Activated CD4-positive, alpha-beta T cell treated with anti-CD3 and anti-CD28 coated beads, Interleukin-2, amount 10 ng/mL, durations not matched to agents 7 days and 5 days (primary cell): ENCODE data around the gene CCDC181. TPM values are rescaled to one million over a fixed set of nuclear protein-coding genes. Genes with fewer than 3 reads are reported as not detected.
"Not testable (repeated sequence)": the region's sequence is repeated elsewhere in the genome, so short reads cannot be mapped to it uniquely, and the experiment has no call there.

ENCODE experiments used
- CTCF ChIA-PET: fragments of 350-600 bp; sonication (Branson Sonifier 250); formaldehyde crosslinking; loops from one replicate; lab custom pipeline; 2021; ENCODE audit warnings: antibody characterized with exemption; lab: Charles Lee
- POLR2A ChIA-PET: fragments of 350-600 bp; sonication (Branson Sonifier 250); formaldehyde crosslinking; loops from one replicate; lab custom pipeline; 2021; ENCODE audit warnings: antibody characterized with exemption; lab: Charles Lee
- DNase-seq: peaks from one replicate; pipeline ENCODE4 v3.0.0-alpha.2; 2020
- H3K27ac Mint-ChIP-seq: one replicate; pipeline ENCODE4 v1.8.0; 2021; ENCODE audit warnings: mild to moderate bottlenecking, moderate library complexity, mixed read lengths
- H3K27me3 Mint-ChIP-seq: one replicate; pipeline ENCODE4 v1.8.0; 2021; ENCODE audit warnings: mixed read lengths
- H3K36me3 Mint-ChIP-seq: one replicate; pipeline ENCODE4 v1.8.0; 2021; ENCODE audit warnings: low read depth, mixed read lengths
- H3K4me1 Mint-ChIP-seq: one replicate; pipeline ENCODE4 v1.8.0; 2021; ENCODE audit warnings: mixed read lengths
- H3K4me3 Mint-ChIP-seq: one replicate; pipeline ENCODE4 v1.8.0; 2021; ENCODE audit warnings: mild to moderate bottlenecking, moderate library complexity, mixed read lengths
- H3K9me3 Mint-ChIP-seq: one replicate; pipeline ENCODE4 v1.8.0; 2021; ENCODE audit warnings: mixed read lengths
- total RNA-seq, 2 experiments: library from RNA; stranded (reverse); gene quantifications; one replicate each; pipeline ENCODE4 v1.2.3, GENCODE V29; 2021

CCDC181 gene
- total RNA-seq, 2 experiments from 2014 or later = not detected

GRCh38 chr1:169456029-169456428 is 28.8 kb upstream of the CCDC181 start:
- H3K36me3 Mint-ChIP-seq = peaks cover 15% of the 10 kb centered on the region
- ChIA-PET POLR2A (no interaction called here), CTCF (interaction anchor here (0.7 kb wide), 1 partner anchor 13 kb away, joined by 4 read pairs; no protein-coding TSS in a partner anchor)
- no peak overlapping the region for H3K27ac Mint-ChIP-seq
- no peak overlapping the region for H3K4me3 Mint-ChIP-seq
- no peak for DNase-seq
- H3K9me3 Mint-ChIP-seq = peaks cover 7% of the 10 kb centered on the region
- H3K27me3 Mint-ChIP-seq = peaks cover 12% of the 10 kb centered on the region
- H3K4me1 Mint-ChIP-seq = peaks cover 20% of the 10 kb centered on the region

- peaks cover 7% of the 10 kb centered on the region for H3K9me3 Mint-ChIP-seq
- peaks cover 13% of the 10 kb centered on the region for H3K27me3 Mint-ChIP-seq
- peaks cover 9% of the 10 kb centered on the region for H3K36me3 Mint-ChIP-seq
- CTCF ChIA-PET = no interaction called here
- peaks cover 4% of the 10 kb centered on the region for H3K4me1 Mint-ChIP-seq
- no peak for DNase-seq
- H3K4me3 Mint-ChIP-seq = no peak overlapping the region
- POLR2A ChIA-PET = no interaction called here
- H3K27ac Mint-ChIP-seq = no peak overlapping the region
Observed at GRCh38 chr1:169452921-169453320, 25.6 kb upstream of the CCDC181 start.

- ChIA-PET CTCF (no interaction called here), POLR2A (no interaction called here)
- H3K9me3 Mint-ChIP-seq = no peaks in the 10 kb centered on the region
- no peaks in the 10 kb centered on the region for H3K36me3 Mint-ChIP-seq
- no peak for DNase-seq
- peaks cover 4% of the 10 kb centered on the region for H3K4me1 Mint-ChIP-seq
- no peak overlapping the region for H3K27ac Mint-ChIP-seq
- no peak overlapping the region for H3K4me3 Mint-ChIP-seq
- peaks cover 13% of the 10 kb centered on the region for H3K27me3 Mint-ChIP-seq
Observed at GRCh38 chr1:169451218-169451824, 24.0 kb upstream of the CCDC181 start.

- no peaks in the 10 kb centered on the region for H3K4me1 Mint-ChIP-seq
- H3K9me3 Mint-ChIP-seq = no peaks in the 10 kb centered on the region
- CTCF ChIA-PET = no interaction called here
- no peak overlapping the region for H3K27ac Mint-ChIP-seq
- no peak overlapping the region for H3K4me3 Mint-ChIP-seq
- no peak for DNase-seq
- H3K27me3 Mint-ChIP-seq = peaks cover 39% of the 10 kb centered on the region
- H3K36me3 Mint-ChIP-seq = no peaks in the 10 kb centered on the region
- POLR2A ChIA-PET = no interaction called here
Observed at GRCh38 chr1:169443923-169444322, 16.6 kb upstream of the CCDC181 start.

GRCh38 chr1:169426174-169426705 is 1.0 kb downstream of the CCDC181 start:
- no peak for DNase-seq
- H3K4me1 Mint-ChIP-seq = peaks cover 10% of the 10 kb centered on the region
- no peak overlapping the region for H3K4me3 Mint-ChIP-seq
- CTCF ChIA-PET = interaction anchor here (1.9 kb wide), 1 partner anchor 31 kb away, joined by 6 read pairs; no protein-coding TSS in a partner anchor
- peaks cover 74% of the 10 kb centered on the region for H3K27me3 Mint-ChIP-seq
- peaks cover 10% of the 10 kb centered on the region for H3K9me3 Mint-ChIP-seq
- no peak overlapping the region for H3K27ac Mint-ChIP-seq
- H3K36me3 Mint-ChIP-seq = no peaks in the 10 kb centered on the region
- POLR2A ChIA-PET = no interaction called here

- H3K27ac Mint-ChIP-seq = no peak overlapping the region
- no peak for DNase-seq
- ChIA-PET POLR2A (interaction anchor here (0.6 kb wide), 1 partner anchor 53 kb away, joined by 3 read pairs; the partner anchor contains the start of gene BLZF1), CTCF (no interaction called here)
- H3K9me3 Mint-ChIP-seq = no peaks in the 10 kb centered on the region
- peaks cover 41% of the 10 kb centered on the region for H3K27me3 Mint-ChIP-seq
- no peaks in the 10 kb centered on the region for H3K4me1 Mint-ChIP-seq
- no peak overlapping the region for H3K4me3 Mint-ChIP-seq
- H3K36me3 Mint-ChIP-seq = no peaks in the 10 kb centered on the region
Observed at GRCh38 chr1:169421309-169421708, 6.0 kb downstream of the CCDC181 start.

GRCh38 chr1:169414952-169415351 is 12.3 kb downstream of the CCDC181 start:
- Mint-ChIP-seq H3K4me1 (no peaks in the 10 kb centered on the region), H3K27me3 (peaks cover 10% of the 10 kb centered on the region), H3K36me3 (no peaks in the 10 kb centered on the region), H3K4me3 (no peak overlapping the region), H3K27ac (no peak overlapping the region), H3K9me3 (peaks cover 1% of the 10 kb centered on the region)
- CTCF ChIA-PET = no interaction called here
- no peak for DNase-seq
- POLR2A ChIA-PET = no interaction called here

GRCh38 chr1:169408340-169408739 is 18.9 kb downstream of the CCDC181 start:
- peaks cover 12% of the 10 kb centered on the region for H3K9me3 Mint-ChIP-seq

GRCh38 chr1:169402578-169402977 is 24.7 kb downstream of the CCDC181 start:
- CTCF ChIA-PET, POLR2A ChIA-PET, H3K27ac Mint-ChIP-seq, H3K4me1 Mint-ChIP-seq, DNase-seq, H3K27me3 Mint-ChIP-seq, H3K4me3 Mint-ChIP-seq: not testable (repeated sequence)
- H3K36me3 Mint-ChIP-seq = peaks cover 16% of the 10 kb centered on the region
- peaks cover 28% of the 10 kb centered on the region for H3K9me3 Mint-ChIP-seq

More at GRCh38 chr1:169408340-169408739, 18.9 kb downstream of the CCDC181 start:
- H3K27ac Mint-ChIP-seq, POLR2A ChIA-PET, H3K4me1 Mint-ChIP-seq, H3K4me3 Mint-ChIP-seq, DNase-seq, H3K36me3 Mint-ChIP-seq: not testable (repeated sequence)
- CTCF ChIA-PET = interaction anchor here (0.6 to 1.0 kb wide), 2 partner anchors 9 to 79 kb away, joined by 3 to 7 read pairs; no protein-coding TSS in a partner anchor
- H3K27me3 Mint-ChIP-seq = peaks cover 16% of the 10 kb centered on the region

- ChIA-PET CTCF (no interaction called here), POLR2A (no interaction called here)
- H3K27me3 Mint-ChIP-seq = no peaks in the 10 kb centered on the region
- no peak overlapping the region for H3K27ac Mint-ChIP-seq
- no peak overlapping the region for H3K4me3 Mint-ChIP-seq
- no peaks in the 10 kb centered on the region for H3K4me1 Mint-ChIP-seq
- peaks cover 7% of the 10 kb centered on the region for H3K9me3 Mint-ChIP-seq
- H3K36me3 Mint-ChIP-seq = peaks cover 56% of the 10 kb centered on the region
- DNase-seq = no peak
Observed at GRCh38 chr1:169395955-169396354, 31.3 kb downstream of the CCDC181 start.

- DNase-seq = no peak
- no peaks in the 10 kb centered on the region for H3K27me3 Mint-ChIP-seq
- ChIA-PET CTCF (interaction anchor here (1.1 kb wide), 1 partner anchor 22 kb away, joined by 3 read pairs; no protein-coding TSS in a partner anchor), POLR2A (no interaction called here)
- H3K4me1 Mint-ChIP-seq = peaks cover 14% of the 10 kb centered on the region
- H3K27ac Mint-ChIP-seq = no peak overlapping the region
- H3K9me3 Mint-ChIP-seq = peaks cover 3% of the 10 kb centered on the region
- H3K4me3 Mint-ChIP-seq = no peak overlapping the region
- peaks cover 71% of the 10 kb centered on the region for H3K36me3 Mint-ChIP-seq
Observed at GRCh38 chr1:169392406-169392805, 34.9 kb downstream of the CCDC181 start.

- Mint-ChIP-seq H3K4me1 (peaks cover 14% of the 10 kb centered on the region), H3K4me3 (no peak overlapping the region), H3K27me3 (no peaks in the 10 kb centered on the region), H3K36me3 (peaks cover 75% of the 10 kb centered on the region), H3K27ac (peak overlapping the region; percentile 44), H3K9me3 (peaks cover 3% of the 10 kb centered on the region)
- ChIA-PET POLR2A (interaction anchor here (0.7 to 1.3 kb wide), 2 partner anchors 22 to 138 kb away, joined by 3 to 5 read pairs; partner anchors contain the start of genes BLZF1 and NME7), CTCF (no interaction called here)
- DNase-seq = no peak
Observed at GRCh38 chr1:169390303-169390702, 37.0 kb downstream of the CCDC181 start.

- ChIA-PET POLR2A (no interaction called here), CTCF (interaction anchor here (1.7 kb wide), 1 partner anchor 14 kb away, joined by 7 read pairs; no protein-coding TSS in a partner anchor)
- H3K36me3 Mint-ChIP-seq = peaks cover 55% of the 10 kb centered on the region
- no peaks in the 10 kb centered on the region for H3K27me3 Mint-ChIP-seq
- no peak overlapping the region for H3K27ac Mint-ChIP-seq
- peaks cover 3% of the 10 kb centered on the region for H3K9me3 Mint-ChIP-seq
- no peak overlapping the region for H3K4me3 Mint-ChIP-seq
- DNase-seq = no peak
- peaks cover 14% of the 10 kb centered on the region for H3K4me1 Mint-ChIP-seq
Observed at GRCh38 chr1:169387399-169387798, 39.9 kb downstream of the CCDC181 start.
